Fibroblast of pulmonary artery (primary cell): ENCODE results near the gene PANK2.
A peak's percentile ranks its signal among the peaks of the same experiment; 100 is the strongest.
"Not testable (repeated sequence)": the region's sequence is repeated elsewhere in the genome, so short reads cannot be mapped to it uniquely, and the experiment has no call there.

ENCODE experiments used
- DNase-seq: peaks from one replicate; pipeline ENCODE4 v3.0.0-alpha.2; 2010; ENCODE audit warnings: low read depth
- H3K4me3 ChIP-seq: replicated peaks from 2 replicates; pipeline ENCODE4 v1.5.1; 2011; ENCODE audit warnings: low read depth, mild to moderate bottlenecking, control low read depth, low read length, moderate library complexity
- CTCF ChIP-seq: IDR thresholded peaks from 2 replicates; pipeline ENCODE4 v1.5.1; 2011; ENCODE audit warnings: mild to moderate bottlenecking, control low read depth, low read length, inconsistent platforms; ENCODE audit errors: missing control alignments

The PANK2 gene

GRCh38 chr20:3888622-3889488 is at the start of gene PANK2:
Gene PANK2 (plus strand): TSS chr20:3889387.
- peak; percentile 99 for DNase-seq
- peak; percentile 63 for TF ChIP-seq CTCF
- peak within 1 kb of the TSS; percentile 97 for H3K4me3 ChIP-seq

GRCh38 chr20:3840201-3840600 is 49.0 kb upstream of the PANK2 start:
- not testable (repeated sequence) for H3K4me3 ChIP-seq, DNase-seq

GRCh38 chr20:3842348-3842930 is 46.7 kb upstream of the PANK2 start:
- no peak for DNase-seq
- H3K4me3 ChIP-seq, result no peak overlapping the region
- TF ChIP-seq CTCF, result no peak

- no peak overlapping the region for H3K4me3 ChIP-seq
- peak; percentile 55 for DNase-seq
- TF ChIP-seq CTCF, result no peak
These were observed 45.7 kb upstream of the PANK2 start for GRCh38 chr20:3843490-3843889.

- H3K4me3 ChIP-seq, DNase-seq: not testable (repeated sequence)
These were observed 45.1 kb upstream of the PANK2 start for GRCh38 chr20:3843990-3844619.

- peak overlapping the region; percentile 89 for H3K4me3 ChIP-seq
- TF ChIP-seq CTCF, result no peak
- DNase-seq, result no peak
These were observed 42.8 kb upstream of the PANK2 start for GRCh38 chr20:3846378-3846739.

GRCh38 chr20:3846740-3847428 is 42.3 kb upstream of the PANK2 start, which contains the start of gene MAVS:
Gene MAVS (plus strand): TSS chr20:3846834. CDS start chr20:3854625, 7,791 bp downstream.
- DNase-seq, result peak; percentile 74
- H3K4me3 ChIP-seq, result peak within 1 kb of the TSS; percentile 89
- no peak for TF ChIP-seq CTCF
